Measurements from ENCODE around the gene BAIAP2. TPM values are rescaled to one million over a fixed set of nuclear protein-coding genes. Genes with fewer than 3 reads are reported as not detected.

Gene BAIAP2
- total and polyA plus RNA-seq, 12 donors = 3.1 to 33.4 (median 14.6) TPM

- intact Hi-C loops (cut with DNase I) = loop anchor here (5.0 to 10.0 kb wide), 4 partner anchors 57 to 345 kb away; no protein-coding TSS in a partner anchor
- DNase-seq = no peak
- H3K27ac ChIP-seq = no peak overlapping the region
- no peaks in the 10 kb centered on the region for H3K9me3 ChIP-seq (replicated peaks in 1 of 3)
- TF ChIP-seq, protein P1, sequence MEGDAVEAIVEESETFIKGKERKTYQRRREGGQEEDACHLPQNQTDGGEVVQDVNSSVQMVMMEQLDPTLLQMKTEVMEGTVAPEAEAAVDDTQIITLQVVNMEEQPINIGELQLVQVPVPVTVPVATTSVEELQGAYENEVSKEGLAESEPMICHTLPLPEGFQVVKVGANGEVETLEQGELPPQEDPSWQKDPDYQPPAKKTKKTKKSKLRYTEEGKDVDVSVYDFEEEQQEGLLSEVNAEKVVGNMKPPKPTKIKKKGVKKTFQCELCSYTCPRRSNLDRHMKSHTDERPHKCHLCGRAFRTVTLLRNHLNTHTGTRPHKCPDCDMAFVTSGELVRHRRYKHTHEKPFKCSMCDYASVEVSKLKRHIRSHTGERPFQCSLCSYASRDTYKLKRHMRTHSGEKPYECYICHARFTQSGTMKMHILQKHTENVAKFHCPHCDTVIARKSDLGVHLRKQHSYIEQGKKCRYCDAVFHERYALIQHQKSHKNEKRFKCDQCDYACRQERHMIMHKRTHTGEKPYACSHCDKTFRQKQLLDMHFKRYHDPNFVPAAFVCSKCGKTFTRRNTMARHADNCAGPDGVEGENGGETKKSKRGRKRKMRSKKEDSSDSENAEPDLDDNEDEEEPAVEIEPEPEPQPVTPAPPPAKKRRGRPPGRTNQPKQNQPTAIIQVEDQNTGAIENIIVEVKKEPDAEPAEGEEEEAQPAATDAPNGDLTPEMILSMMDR (IDR thresholded peaks at IDR 0.05) = no peak
- no peaks in the 10 kb centered on the region for H3K36me3 ChIP-seq (replicated peaks in 1 of 2)
- H3K4me1 ChIP-seq (replicated peaks in 1 of 2) = peaks cover 0 to 9% of the 10 kb centered on the region in 2 donors
- no peak overlapping the region for H3K4me3 ChIP-seq
- H3K27me3 ChIP-seq = no peaks in the 10 kb centered on the region
- 80 to 85% (median 84%) methylated on average over 8 of the region's 8 CpGs for WGBS, 4 donors
Measured at GRCh38 chr17:81140018-81140417, 105.1 kb downstream of the BAIAP2 start.

DNA sequence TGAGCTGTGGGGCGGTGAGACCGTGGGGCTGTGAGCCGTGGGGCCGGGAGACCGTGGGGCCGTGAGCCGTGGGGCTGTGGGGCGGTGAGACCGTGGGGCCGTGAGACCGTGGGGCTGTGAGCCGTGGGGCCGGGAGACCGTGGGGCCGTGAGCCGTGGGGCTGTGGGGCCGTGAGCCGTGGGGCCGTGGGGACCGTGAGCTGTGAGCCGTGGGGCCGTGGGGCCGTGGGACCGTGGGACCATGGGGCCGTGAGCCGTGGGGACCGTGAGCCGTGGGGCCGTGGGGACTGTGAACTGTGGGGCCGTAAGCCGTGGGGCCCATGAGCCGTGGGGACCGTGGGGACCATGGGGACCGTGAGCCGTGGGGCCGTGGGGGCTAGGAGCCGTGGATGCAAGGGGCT lies 105.7 kb downstream of the BAIAP2 start:
- no peak for TF ChIP-seq POLR2A (IDR thresholded peaks at IDR 0.05)
- TF ChIP-seq, protein P1 (IDR thresholded peaks at IDR 0.05) = no peak
- DNase-seq = no peak
- Histone ChIP-seq H3K9me3 (replicated peaks in 1 of 3) (no peaks in the 10 kb centered on the region), H3K27ac (no peak overlapping the region), H3K4me3 (no peak overlapping the region), H3K36me3 (replicated peaks in 1 of 2) (no peaks in the 10 kb centered on the region), H3K4me1 (replicated peaks in 1 of 2) (peaks cover 0 to 9% of the 10 kb centered on the region in 2 donors), H3K27me3 (no peaks in the 10 kb centered on the region)
- WGBS, 4 donors = 83 to 94% (median 93%) methylated on average over 16 to 37 of the region's 37 CpGs
- intact Hi-C loops (cut with DNase I) = loop anchor here (5.0 to 10.0 kb wide), 4 partner anchors 57 to 344 kb away; no protein-coding TSS in a partner anchor

- TF ChIP-seq POLR2A (IDR thresholded peaks at IDR 0.05) = no peak
- TF ChIP-seq, protein P1 (IDR thresholded peaks at IDR 0.05) = peak; percentile 58 to 82 (median 72)
- Histone ChIP-seq H3K36me3 (replicated peaks in 1 of 2) (no peaks in the 10 kb centered on the region), H3K4me3 (no peak overlapping the region), H3K27ac (no peak overlapping the region), H3K4me1 (replicated peaks in 1 of 2) (peaks cover 0 to 9% of the 10 kb centered on the region in 2 donors), H3K27me3 (no peaks in the 10 kb centered on the region), H3K9me3 (replicated peaks in 1 of 3) (no peaks in the 10 kb centered on the region)
- 31 to 67% (median 39%) methylated on average over 5 to 25 of the region's 25 CpGs for whole genome bisulfite sequencing, 4 donors
- intact Hi-C loops (cut with DNase I) = loop anchor here (5.0 to 10.0 kb wide), 4 partner anchors 55 to 342 kb away; no protein-coding TSS in a partner anchor
- DNase-seq = peak; percentile 81 to 94 (median 86)
Measured at GRCh38 chr17:81142301-81143199, 107.6 kb downstream of the BAIAP2 start.

GRCh38 chr17:81143200-81143527 lies 108.2 kb downstream of the BAIAP2 start:
- 66 to 90% (median 70%) methylated on average over 3 to 11 of the region's 11 CpGs for WGBS, 4 donors
- no peaks in the 10 kb centered on the region for H3K9me3 ChIP-seq (replicated peaks in 1 of 3)

More at GRCh38 chr17:81143200-81143527, 108.2 kb downstream of the BAIAP2 start:
- Histone ChIP-seq H3K4me3 (no peak overlapping the region), H3K27me3 (no peaks in the 10 kb centered on the region), H3K4me1 (replicated peaks in 1 of 2) (peaks cover 0 to 9% of the 10 kb centered on the region in 2 donors), H3K27ac (no peak overlapping the region), H3K36me3 (replicated peaks in 1 of 2) (no peaks in the 10 kb centered on the region)
- TF ChIP-seq, protein P1 (IDR thresholded peaks at IDR 0.05) = no peak
- no peak for TF ChIP-seq POLR2A (IDR thresholded peaks at IDR 0.05)
- intact Hi-C loops (cut with DNase I) = loop anchor here (5.0 to 10.0 kb wide), 4 partner anchors 54 to 342 kb away; no protein-coding TSS in a partner anchor
- no peak for DNase-seq
